K562 (cell line): ENCODE measurements around the gene PAQR4. TPM values are rescaled to one million over a fixed set of nuclear protein-coding genes. Genes with fewer than 3 reads are reported as not detected.

Source experiments
- ATAC-seq: fragments of 200-7000 bp; cut with Tn5 transposase; 3 replicates; pipeline ENCODE4 v1.9.1; 2020; ENCODE audit warnings: moderate library complexity
- BruUV-seq: library from RNA; stranded (reverse); fragments of 400-500 nt; replicated peaks from 2 replicates; lab custom pipeline; 2021; lab: Mats Ljungman, UMichigan
- CTCF ChIA-PET: fragments of 300-600 bp; formaldehyde crosslinking; extraction: SDS; loops from one replicate; lab custom pipeline; 2021; ENCODE audit warnings: low intra/inter-chr PET ratio; lab: Yijun Ruan, JAX
- POLR2A ChIA-PET: fragments of 300-600, 350-650 bp; sonication (Branson Sonifier 250); formaldehyde crosslinking; extraction: SDS; loops from one replicate; lab custom pipeline; 2021; ENCODE audit warnings: antibody characterized with exemption, inconsistent platforms; lab: Yijun Ruan, JAX
- DNase-seq, 4 experiments: peaks; one replicate each; pipeline versions ENCODE4 v3.0.0 to v3.0.0-alpha.2; 2011 to 2018; ENCODE audit warnings: low spot score in 3 of 4, mixed read lengths in 3 of 4; ENCODE audit errors: extremely low read depth in 1 of 4
- FAIRE-seq: peaks from 2 replicates; lab custom pipeline; 2011; peaks lifted over from hg19 to GRCh38; lab: Jason Lieb, UNC
- H2AFZ ChIP-seq: 2 replicates; pipeline ENCODE4 v1.6.0; 2011; ENCODE audit warnings: low read depth, low read length, control low read depth, inconsistent platforms
- H3K27ac ChIP-seq: fragments of 200-600 bp; 3 replicates; pipeline ENCODE4 v1.8.0; 2011; ENCODE audit warnings: low read depth, mild to moderate bottlenecking, control low read depth, inconsistent platforms, low read length, moderate library complexity, mixed read lengths; ENCODE audit errors: extremely low read depth
- H3K27me3 ChIP-seq, 2 experiments: fragments of 300-600 bp in 1 of 2; 2 replicates in 1 of 2; 3 replicates in 1 of 2; pipeline versions ENCODE4 v1.6.0 to v1.8.0; 2011; ENCODE audit warnings: inconsistent platforms in 2 of 2, low read length in 2 of 2, mild to moderate bottlenecking in 1 of 2, mixed read lengths in 1 of 2, moderate library complexity in 1 of 2; ENCODE audit not compliant: control insufficient read depth in 2 of 2, insufficient read depth in 2 of 2
- H3K36me3 ChIP-seq: fragments of 300-600 bp; 3 replicates; pipeline ENCODE4 v1.8.0; 2011; ENCODE audit warnings: mild to moderate bottlenecking, low read length, inconsistent platforms; ENCODE audit not compliant: control insufficient read depth, insufficient read depth
- H3K4me1 ChIP-seq, 2 experiments: fragments of 200-600 bp in 1 of 2; replicated peaks in 1 of 2; 2 replicates in 1 of 2; 3 replicates in 1 of 2; pipeline versions ENCODE4 v1.5.1 to v1.8.0; 2011; ENCODE audit warnings: inconsistent platforms in 2 of 2, low read length in 2 of 2, mild to moderate bottlenecking in 1 of 2, mixed read lengths in 1 of 2, moderate library complexity in 1 of 2; ENCODE audit not compliant: control insufficient read depth in 2 of 2, insufficient read depth in 2 of 2
- H3K4me2 ChIP-seq: 2 replicates; pipeline ENCODE4 v1.6.1; 2011; ENCODE audit warnings: low read length, control low read depth, inconsistent platforms, mixed read lengths; ENCODE audit not compliant: insufficient read depth
- H3K4me3 ChIP-seq: fragments of 200-600 bp; sonication (generic), shearing (Covaris generic); 2 replicates; pipeline ENCODE4 v1.5.1; 2016; ENCODE audit warnings: control low read depth, inconsistent platforms
- H3K79me2 ChIP-seq: fragments of 200-600 bp; 3 replicates; pipeline ENCODE4 v1.8.0; 2011; ENCODE audit warnings: low read length, inconsistent platforms; ENCODE audit not compliant: control insufficient read depth, insufficient read depth
- H3K9ac ChIP-seq, 2 experiments: 2 replicates each; pipeline versions ENCODE4 v1.6.0 to v1.6.1; 2011; ENCODE audit warnings: low read depth in 2 of 2, low read length in 2 of 2, control low read depth in 1 of 2, inconsistent platforms in 1 of 2, mild to moderate bottlenecking in 1 of 2, mixed read lengths in 1 of 2; ENCODE audit not compliant: insufficient read depth in 1 of 2
- H3K9me1 ChIP-seq: one replicate; pipeline ENCODE4 v1.6.0; 2011; ENCODE audit warnings: inconsistent platforms, mild to moderate bottlenecking, low read length, moderate library complexity; ENCODE audit not compliant: control insufficient read depth, insufficient read depth
- H3K9me3 ChIP-seq: replicated peaks from 2 replicates; pipeline ENCODE4 v1.5.1; 2011; ENCODE audit warnings: low read depth, low read length, inconsistent platforms; ENCODE audit not compliant: control insufficient read depth, insufficient read depth
- H4K20me1 ChIP-seq: replicated peaks from 2 replicates; pipeline ENCODE4 v1.6.1; 2011; ENCODE audit warnings: low read length, inconsistent platforms, mixed read lengths; ENCODE audit not compliant: control insufficient read depth, insufficient read depth
- ARID4B ChIP-seq: sonication (generic); formaldehyde crosslinking; IDR thresholded peaks from 2 replicates; pipeline ENCODE4 v1.8.0; 2022; ENCODE audit warnings: mild to moderate bottlenecking, missing genetic modification reagents
- E2F6 ChIP-seq, 2 experiments: IDR thresholded peaks; 2 replicates each; pipeline ENCODE4 v1.6.1; 2011; ENCODE audit warnings: borderline replicate concordance in 1 of 2, control low read depth in 1 of 2, low read depth in 1 of 2, low read length in 1 of 2, mild to moderate bottlenecking in 1 of 2, mixed read lengths in 1 of 2, moderate library complexity in 1 of 2; ENCODE audit not compliant: insufficient read depth in 1 of 2, insufficient read length in 1 of 2, poor library complexity in 1 of 2, severe bottlenecking in 1 of 2; ENCODE audit errors: extremely low read depth in 1 of 2
- MTA3 ChIP-seq: fragments of 450-650 bp; formaldehyde crosslinking; IDR thresholded peaks from 2 replicates; pipeline ENCODE4 v1.6.1; 2017; ENCODE audit warnings: mild to moderate bottlenecking, borderline replicate concordance
- PATZ1 ChIP-seq: fragments of 250-450 bp; sonication (Bioruptor Pico); IDR thresholded peaks from 2 replicates; pipeline ENCODE4 v1.5.0; 2020; ENCODE audit warnings: mild to moderate bottlenecking, borderline replicate concordance
- RBFOX2 ChIP-seq: fragments of 200-400 bp; formaldehyde crosslinking; IDR thresholded peaks from 2 replicates; pipeline ENCODE4 v1.6.1; 2017; ENCODE audit warnings: low read depth, mild to moderate bottlenecking, low read length, moderate library complexity
- TCF3 ChIP-seq: sonication (generic); formaldehyde crosslinking; IDR thresholded peaks from 2 replicates; pipeline ENCODE4 v1.4.0; 2020; ENCODE audit warnings: mild to moderate bottlenecking, missing genetic modification reagents
- USF2 ChIP-seq: sonication (generic); formaldehyde crosslinking; IDR thresholded peaks from 2 replicates; pipeline ENCODE4 v1.5.0; 2020; ENCODE audit warnings: missing genetic modification reagents
- ZNF511 ChIP-seq: sonication (generic); formaldehyde crosslinking; IDR thresholded peaks from 2 replicates; pipeline ENCODE4 v1.8.0; 2022; ENCODE audit warnings: mild to moderate bottlenecking, missing genetic modification reagents
- WGBS: fragments of 100-300 bp; shearing (Covaris generic); methylation state at CpG from one replicate; pipeline ENCODE4 v1.1.6; 2016; ENCODE audit warnings: low coverage, mixed read lengths; ENCODE audit not compliant: insufficient coverage; ENCODE audit errors: missing lambda C conversion rate; 5-methylcytosine and 5-hydroxymethylcytosine counted together
- in situ Hi-C: fragments of 300-500 bp; cut with MboI; formaldehyde crosslinking; loops from 4 replicates; pipeline ENCODE4 v1.15.0; 2018; ENCODE audit warnings: inconsistent platforms, mixed read lengths
- intact Hi-C: fragments of 100-400 bp; cut with micrococcal nuclease; formaldehyde crosslinking; loops from 2 replicates; pipeline ENCODE4 v1.14.2; 2022
- polyA plus RNA-seq, 8 experiments: library from polyadenylated mRNA; depleted of rRNA in 4 of 8; stranded (reverse) in 5 of 8; unstranded in 3 of 8; fragments of >200 nt; fragmentation: Nextera tagmentation in 2 of 8; fragmentation: Illumina TruSeq in 1 of 8; extraction: Ambion mirVana in 2 of 8; extraction: Trizol in 1 of 8; gene quantifications; 2 replicates each; pipeline versions ENCODE4 v1.2.1 to v1.2.3, GENCODE V29; 2011 to 2014; ENCODE audit warnings: inconsistent platforms in 1 of 8, missing spikeins in 1 of 8
- total RNA-seq, 7 experiments: library from RNA; depleted of rRNA in 6 of 7; stranded (reverse); fragments of >200 nt in 6 of 7; fragmentation: Illumina TruSeq in 2 of 7; extraction: Trizol in 2 of 7; gene quantifications; 2 replicates each; pipeline versions ENCODE4 v1.2.1 to v1.2.3, GENCODE V29; 2011 to 2021; ENCODE audit warnings: low replicate concordance in 1 of 7

Gene PAQR4
- total and polyA plus RNA-seq, 9 of the 15 experiments (the other 6 are each of a cell fraction or from before 2014, with no cell fraction given): 0.62 to 40.4 (median 19.5) TPM

GRCh38 chr16:3004319-3004718 lies 35.2 kb downstream of the PAQR4 start (continued):
- peak in 1 of 2 experiments; percentile 45 for TF ChIP-seq E2F6 (IDR thresholded peaks at IDR 0.05; ENCODE audit: borderline replicate concordance in 1 of 2, extremely low read depth in 1 of 2, insufficient read depth in 1 of 2, insufficient read length in 1 of 2, low read depth in 1 of 2, low read length in 1 of 2, poor library complexity in 1 of 2, severe bottlenecking in 1 of 2)

GRCh38 chr16:3004781-3005284 lies 35.7 kb downstream of the PAQR4 start:
- Histone ChIP-seq H3K36me3 (peaks cover 3% of the 10 kb centered on the region; the same call in 2 of the 3 replicates), H3K27me3 (no peaks in the 10 kb centered on the region), H4K20me1 (no peaks in the 10 kb centered on the region), H3K4me3 (peak overlapping the region; percentile 50), H2AFZ (peak overlapping the region; percentile 90), H3K4me2 (peak overlapping the region; percentile 83), H3K9ac (peak overlapping the region; percentile 78 to 88), H3K27ac (peak overlapping the region; percentile 90), H3K9me1 (no peaks in the 10 kb centered on the region), H3K79me2 (peaks cover 22% of the 10 kb centered on the region), H3K4me1 (peaks cover 31 to 66% of the 10 kb centered on the region in 2 experiments), H3K9me3 (no peaks in the 10 kb centered on the region)
- 0% methylated on average over 19 of the region's 25 CpGs for WGBS
- ChIA-PET CTCF (no interaction called here), POLR2A (interaction anchor here (1.0 to 2.6 kb wide), 5 partner anchors 15 to 23 kb away, joined by 3 to 15 read pairs (median 6); partner anchors contain the start of genes HCFC1R1, THOC6 and TNFRSF12A)
- TSS peak; percentile 36 for BruUV-seq
- ATAC-seq (no peak), FAIRE-seq (peak; percentile 75), DNase-seq (peak; percentile 63 to 85 (median 64))
- intact Hi-C loops: loop anchor here (1.0 kb wide), 1 partner anchor 19 kb away; the partner anchor contains the start of gene THOC6
- in situ Hi-C loops: no loop called here
- TF ChIP-seq MTA3: peak; percentile 58; the same call in 1 of the 2 replicates
- TF ChIP-seq USF2: peak; percentile 64
- TF ChIP-seq RBFOX2: no peak; the same call in 1 of the 2 replicates
- TF ChIP-seq ZNF511 (CRISPR knock-in tag): no peak
- 0 out of 2 replicates have a peak, but pooled peaks have one; percentile 13 for TF ChIP-seq ARID4B (CRISPR knock-in tag)
- TF ChIP-seq TCF3: peak; percentile 14; the same call in 1 of the 2 replicates
- TF ChIP-seq PATZ1 (CRISPR knock-in tag): no peak
